CD4-positive, CD25-positive, alpha-beta regulatory T cell (primary cell): Measurements from ENCODE around the gene APOL6. TPM values are rescaled to one million over a fixed set of nuclear protein-coding genes. Genes with fewer than 3 reads are reported as not detected.
A peak's percentile ranks its signal among the peaks of the same experiment; 100 is the strongest.
"Not testable (repeated sequence)": the region's sequence is repeated elsewhere in the genome, so short reads cannot be mapped to it uniquely, and the experiment has no call there.

Experiments
- ATAC-seq, 2 donors: fragments of 150-1000 bp; cut with Tn5 transposase; one replicate each; pipeline ENCODE4 v1.10.0; 2021; ENCODE audit warnings: low read depth in 2 of 2, moderate number of reproducible peaks in 2 of 2, moderate library complexity in 1 of 2
- DNase-seq, 3 donors: peaks; one replicate each; pipeline versions ENCODE4 v3.0.0 to v3.0.0-alpha.2; 2012 to 2022; ENCODE audit warnings: mixed read lengths in 1 of 3
- H3K27ac ChIP-seq: one replicate; pipeline ENCODE4 v1.7.0; 2013; ENCODE audit warnings: mild to moderate bottlenecking, low read length; ENCODE audit not compliant: insufficient read depth, poor library complexity, severe bottlenecking
- H3K27me3 ChIP-seq: one replicate; pipeline ENCODE4 v1.7.0; 2013; ENCODE audit warnings: low read length; ENCODE audit not compliant: control insufficient read depth, insufficient read depth
- H3K36me3 ChIP-seq: one replicate; pipeline ENCODE4 v1.7.0; 2013; ENCODE audit warnings: mild to moderate bottlenecking, low read length, moderate library complexity; ENCODE audit not compliant: control insufficient read depth, insufficient read depth
- H3K4me1 ChIP-seq: 2 replicates; pipeline ENCODE4 v1.7.0; 2013; ENCODE audit warnings: mild to moderate bottlenecking, low read length; ENCODE audit not compliant: insufficient read depth, control insufficient read depth, poor library complexity, severe bottlenecking
- H3K4me3 ChIP-seq: one replicate; pipeline ENCODE4 v1.7.0; 2013; ENCODE audit warnings: low read depth, mild to moderate bottlenecking, low read length, moderate library complexity
- H3K9me3 ChIP-seq, 2 experiments: 1 replicate in 1 of 2; 2 replicates in 1 of 2; pipeline ENCODE4 v1.7.0; 2013; ENCODE audit warnings: low read length in 2 of 2, mild to moderate bottlenecking in 1 of 2, moderate library complexity in 1 of 2; ENCODE audit not compliant: control insufficient read depth in 2 of 2
- H3K27ac Mint-ChIP-seq, 3 donors: one replicate each; pipeline ENCODE4 v1.8.0; 2020 to 2022; ENCODE audit warnings: mild to moderate bottlenecking in 3 of 3, mixed read lengths in 3 of 3, moderate library complexity in 2 of 3
- H3K27me3 Mint-ChIP-seq: one replicate; pipeline ENCODE4 v1.8.0; 2022; ENCODE audit warnings: mild to moderate bottlenecking, mixed read lengths
- H3K36me3 Mint-ChIP-seq: one replicate; pipeline ENCODE4 v1.8.0; 2020; ENCODE audit warnings: mixed read lengths
- H3K4me1 Mint-ChIP-seq, 4 donors: one replicate each; pipeline ENCODE4 v1.8.0; 2020 to 2022; ENCODE audit warnings: mixed read lengths in 4 of 4, mild to moderate bottlenecking in 1 of 4
- H3K4me3 Mint-ChIP-seq, 4 donors: one replicate each; pipeline ENCODE4 v1.8.0; 2020 to 2022; ENCODE audit warnings: mild to moderate bottlenecking in 4 of 4, mixed read lengths in 4 of 4, moderate library complexity in 3 of 4
- H3K9me3 Mint-ChIP-seq, 7 donors: one replicate each; pipeline ENCODE4 v1.8.0; 2020 to 2022; ENCODE audit warnings: mixed read lengths in 7 of 7, mild to moderate bottlenecking in 3 of 7, moderate library complexity in 2 of 7
- polyA plus RNA-seq, 4 donors: library from polyadenylated mRNA; unstranded; fragments of 300-500 nt; fragmentation: Illumina TruSeq; gene quantifications; one replicate each; pipeline ENCODE4 v1.2.3, GENCODE V29; 2021
- total RNA-seq: library from RNA; stranded (reverse); gene quantifications from one replicate; pipeline ENCODE4 v1.2.3, GENCODE V29; 2022

APOL6 gene
- total and polyA plus RNA-seq, 5 donors from 2014 or later: 17.8 to 71.9 (median 21.8) TPM

DNA sequence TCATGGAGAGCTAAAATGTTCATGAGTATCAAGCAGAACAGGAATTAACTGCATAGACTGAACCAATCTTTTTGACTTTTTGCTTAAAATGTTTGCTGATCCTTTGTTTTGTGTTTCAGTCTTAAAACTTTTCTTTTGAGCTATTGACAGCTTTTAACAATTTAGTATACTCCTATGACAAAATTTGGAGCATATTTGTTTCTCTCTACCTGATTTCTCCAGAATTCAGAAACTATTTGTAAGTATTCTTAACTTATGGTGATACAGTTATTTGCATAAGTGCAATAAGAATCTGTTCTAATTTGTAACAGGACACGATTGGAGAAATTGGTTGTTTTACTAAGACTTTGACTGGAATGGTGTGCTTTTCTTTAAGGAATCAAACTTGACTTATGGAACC, 18.5 kb downstream of the APOL6 start:
- not testable (repeated sequence) for H3K4me3 Mint-ChIP-seq, H3K27me3 Mint-ChIP-seq, DNase-seq, ATAC-seq, H3K27ac Mint-ChIP-seq, H3K4me3 ChIP-seq, H3K27ac ChIP-seq, H3K9me3 Mint-ChIP-seq, H3K27me3 ChIP-seq
- H3K36me3 ChIP-seq: peaks cover 26% of the 10 kb centered on the region
- H3K4me1 ChIP-seq: peaks cover 26% of the 10 kb centered on the region
- peaks cover 6 to 13% of the 10 kb centered on the region in 2 experiments for H3K9me3 ChIP-seq
- Mint-ChIP-seq H3K36me3 (peaks cover 37% of the 10 kb centered on the region), H3K4me1 (peaks cover 13 to 30% (median 25%) of the 10 kb centered on the region in 4 donors)

DNA sequence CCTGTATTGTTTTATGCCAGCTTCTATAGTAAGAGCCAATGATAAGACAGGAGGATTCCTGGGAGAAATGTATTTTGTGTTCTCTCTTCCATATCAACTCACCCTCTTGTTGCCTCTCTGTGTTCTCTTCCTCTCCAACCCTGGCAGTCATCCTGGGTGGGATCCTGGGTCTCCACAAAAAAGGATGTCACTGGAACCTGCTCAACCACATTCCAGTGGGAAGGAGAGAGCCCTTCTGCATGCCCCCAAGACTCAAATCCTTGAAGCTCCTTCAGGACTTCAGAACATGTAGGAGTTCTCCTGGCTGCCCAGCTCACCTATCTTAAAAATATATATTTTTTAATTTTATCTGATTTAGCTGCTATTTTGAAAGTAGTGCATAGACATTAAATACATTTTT, 26.1 kb downstream of the APOL6 start:
- Mint-ChIP-seq H3K27me3 (no peaks in the 10 kb centered on the region), H3K4me3 (no peak overlapping the region), H3K4me1 (peaks cover 0 to 6% (median 2%) of the 10 kb centered on the region in 4 donors), H3K36me3 (peaks cover 11% of the 10 kb centered on the region), H3K27ac (no peak overlapping the region), H3K9me3 (peaks cover 0 to 10% (median 7%) of the 10 kb centered on the region in 7 donors)
- Histone ChIP-seq H3K4me1 (no peaks in the 10 kb centered on the region), H3K4me3 (no peak overlapping the region), H3K27ac (no peak overlapping the region), H3K36me3 (no peaks in the 10 kb centered on the region), H3K27me3 (no peaks in the 10 kb centered on the region), H3K9me3 (peaks cover 0 to 5% of the 10 kb centered on the region in 2 experiments)
- DNase-seq: no peak
- no peak for ATAC-seq

- DNase-seq, H3K9me3 ChIP-seq, H3K27ac Mint-ChIP-seq, H3K27me3 ChIP-seq, H3K4me1 Mint-ChIP-seq, H3K4me1 ChIP-seq, H3K9me3 Mint-ChIP-seq, H3K4me3 Mint-ChIP-seq, H3K27ac ChIP-seq, H3K36me3 ChIP-seq, ATAC-seq, H3K4me3 ChIP-seq, H3K27me3 Mint-ChIP-seq: not testable (repeated sequence)
- H3K36me3 Mint-ChIP-seq: peaks cover 11% of the 10 kb centered on the region
Observed at GRCh38 chr22:35676065-35676464, 27.8 kb downstream of the APOL6 start.

- Mint-ChIP-seq H3K4me1 (peaks cover 0 to 8% (median 3%) of the 10 kb centered on the region in 4 donors), H3K27me3 (no peaks in the 10 kb centered on the region), H3K9me3 (peaks cover 0 to 10% (median 7%) of the 10 kb centered on the region in 7 donors), H3K36me3 (peaks cover 11% of the 10 kb centered on the region), H3K4me3 (no peak overlapping the region), H3K27ac (no peak overlapping the region)
- H3K9me3 ChIP-seq: peaks cover 0 to 7% of the 10 kb centered on the region in 2 experiments
- ATAC-seq: no peak
- no peaks in the 10 kb centered on the region for H3K36me3 ChIP-seq
- no peaks in the 10 kb centered on the region for H3K4me1 ChIP-seq
- no peak overlapping the region for H3K27ac ChIP-seq
- H3K27me3 ChIP-seq: no peaks in the 10 kb centered on the region
- H3K4me3 ChIP-seq: no peak overlapping the region
- DNase-seq: no peak
Observed at GRCh38 chr22:35677460-35678187, 29.4 kb downstream of the APOL6 start.

DNA sequence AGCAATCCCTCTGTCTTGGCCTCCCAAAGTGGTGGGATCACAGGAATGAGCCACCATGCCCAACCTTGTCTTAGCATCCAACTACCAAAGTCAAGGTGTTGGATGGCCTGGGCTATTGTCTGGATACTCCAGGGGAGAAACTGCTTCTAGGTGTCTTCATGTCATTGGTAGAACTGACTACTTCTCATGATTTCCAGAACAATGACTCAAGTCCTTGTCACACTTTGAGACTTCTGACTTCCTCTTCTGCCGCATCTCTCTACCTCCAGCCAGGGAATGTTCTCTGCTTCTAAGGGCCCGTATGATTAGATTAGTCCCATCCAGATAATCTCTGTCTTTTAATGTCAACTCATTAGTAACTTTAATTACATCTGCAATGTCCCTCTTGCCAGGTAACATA, 30.6 kb downstream of the APOL6 start:
- Mint-ChIP-seq H3K27ac (peak overlapping the region in 1 of 3 donors; percentile 24), H3K27me3 (no peaks in the 10 kb centered on the region), H3K9me3 (peaks cover 0 to 10% (median 7%) of the 10 kb centered on the region in 7 donors), H3K4me1 (peaks cover 0 to 8% (median 3%) of the 10 kb centered on the region in 4 donors), H3K36me3 (peaks cover 8% of the 10 kb centered on the region), H3K4me3 (no peak overlapping the region)
- Histone ChIP-seq H3K4me1 (no peaks in the 10 kb centered on the region), H3K36me3 (no peaks in the 10 kb centered on the region), H3K27me3 (no peaks in the 10 kb centered on the region), H3K4me3 (no peak overlapping the region), H3K27ac (no peak overlapping the region), H3K9me3 (peaks cover 0 to 7% of the 10 kb centered on the region in 2 experiments)
- DNase-seq (no peak), ATAC-seq (no peak)

- H3K4me3 ChIP-seq, DNase-seq, H3K4me3 Mint-ChIP-seq, H3K27me3 Mint-ChIP-seq, H3K4me1 Mint-ChIP-seq, H3K4me1 ChIP-seq, H3K9me3 Mint-ChIP-seq, H3K36me3 ChIP-seq, H3K36me3 Mint-ChIP-seq, H3K27ac ChIP-seq, H3K9me3 ChIP-seq, H3K27me3 ChIP-seq: not testable (repeated sequence)
- ATAC-seq: peak in 1 of 2 donors; percentile 25
- peak overlapping the region in 1 of 3 donors; percentile 29 for H3K27ac Mint-ChIP-seq
Observed at GRCh38 chr22:35679492-35679891, 31.2 kb downstream of the APOL6 start.

GRCh38 chr22:35681454-35682052, 33.3 kb downstream of the APOL6 start:
- peak overlapping the region in 1 of 3 donors; percentile 23 for H3K27ac Mint-ChIP-seq

More at GRCh38 chr22:35681454-35682052, 33.3 kb downstream of the APOL6 start:
- Histone ChIP-seq H3K9me3 (peaks cover 0 to 3% of the 10 kb centered on the region in 2 experiments), H3K4me1 (no peaks in the 10 kb centered on the region), H3K36me3 (no peaks in the 10 kb centered on the region), H3K27me3 (no peaks in the 10 kb centered on the region), H3K27ac (no peak overlapping the region), H3K4me3 (no peak overlapping the region)
- Mint-ChIP-seq H3K4me1 (peaks cover 0 to 8% (median 3%) of the 10 kb centered on the region in 4 donors), H3K27me3 (no peaks in the 10 kb centered on the region), H3K4me3 (no peak overlapping the region), H3K9me3 (peaks cover 0 to 5% (median 1%) of the 10 kb centered on the region in 7 donors), H3K36me3 (no peaks in the 10 kb centered on the region)
- DNase-seq (no peak), ATAC-seq (no peak)
